Hematopoietic multipotent progenitor cell treated with erythropoietin and hydrocortisone succinate and interleukin-3 and kit ligand, for 17 days (in vitro differentiated cells): ENCODE results near the gene MRPL49.
"Not testable (repeated sequence)": the region's sequence is repeated elsewhere in the genome, so short reads cannot be mapped to it uniquely, and the experiment has no call there.

ENCODE experiments used
- DNase-seq: peaks from one replicate; pipeline ENCODE4 v3.0.0-alpha.2; 2015; ENCODE audit warnings: low spot score

Gene MRPL49

GRCh38 chr11:65165410-65166317 lies 43.5 kb downstream of the MRPL49 start:
- DNase-seq: no peak

DNA sequence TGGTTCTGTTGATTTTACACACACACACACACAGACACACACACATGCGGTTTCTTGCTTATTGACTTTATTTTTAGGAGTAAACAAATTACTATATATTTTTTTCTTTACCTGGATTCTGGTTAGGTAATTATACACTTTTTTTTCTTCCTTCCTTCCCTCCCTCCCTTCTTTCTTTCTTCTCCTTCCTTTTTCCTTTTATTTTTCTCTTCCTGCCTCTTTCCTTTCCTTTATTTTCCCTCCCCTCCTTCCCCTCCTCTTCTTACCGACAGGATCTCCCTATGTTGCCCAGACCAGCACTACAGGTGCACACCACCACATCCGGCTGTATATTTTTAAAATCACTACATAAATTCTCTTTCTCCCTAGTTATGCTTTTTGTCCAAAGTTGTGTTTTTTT lies 44.8 kb downstream of the MRPL49 start:
- DNase-seq: no peak

DNA sequence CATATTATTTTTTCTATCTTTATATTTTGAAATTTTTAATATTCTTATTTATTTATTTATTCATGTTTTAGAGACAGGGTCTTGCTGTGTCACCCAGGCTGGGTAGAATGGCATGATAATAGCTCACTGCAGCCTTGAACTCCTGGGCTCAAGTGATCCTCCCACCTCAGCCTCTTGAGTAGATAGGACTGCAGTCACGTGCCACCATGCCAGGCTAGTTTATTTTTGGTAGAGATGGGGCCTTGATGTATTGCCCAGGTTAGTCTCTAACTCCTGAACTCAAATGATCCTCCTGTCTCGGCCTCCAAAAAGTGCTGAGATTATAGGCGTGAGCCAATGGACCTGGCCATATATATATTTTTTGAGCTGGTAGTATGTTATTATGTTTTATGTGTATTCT lies 45.5 kb downstream of the MRPL49 start:
- peak; percentile 59 for DNase-seq

- DNase-seq: peak; percentile 87
These were observed 47.1 kb downstream of the MRPL49 start for GRCh38 chr11:65169164-65169641.

- DNase-seq: peak; percentile 89
These were observed 48.0 kb downstream of the MRPL49 start, which contains the start of gene SPDYC for GRCh38 chr11:65170058-65170534. SPDYC (plus strand) TSS chr11:65170233; CDS start chr11:65171358, 1,125 bp downstream.

- peak; percentile 46 for DNase-seq
These were observed 50.5 kb downstream of the MRPL49 start for GRCh38 chr11:65172600-65172999.

DNA sequence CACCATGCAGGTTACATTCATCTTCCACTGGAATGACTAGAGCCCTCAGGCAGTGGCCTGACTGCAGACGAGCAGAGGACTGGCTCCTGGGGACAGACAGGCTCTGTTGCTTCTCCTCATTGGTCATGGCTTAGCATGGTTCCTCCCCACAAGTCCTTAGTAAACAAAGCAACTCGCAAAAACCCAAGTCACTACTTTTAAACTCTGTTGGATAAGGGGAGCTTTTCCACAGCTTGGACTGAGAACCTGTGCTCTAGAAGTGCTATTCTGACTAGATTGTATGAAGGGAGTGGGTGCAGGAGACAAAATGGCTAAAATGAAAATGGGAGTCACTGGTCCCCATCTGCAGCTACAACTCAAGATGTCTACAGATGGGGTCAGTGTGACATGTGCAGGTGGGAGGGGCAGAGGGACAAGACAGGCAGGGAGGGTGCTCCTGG lies 52.5 kb downstream of the MRPL49 start:
- not testable (repeated sequence) for DNase-seq
